ENCODE results near the gene MOV10. TPM values are rescaled to one million over a fixed set of nuclear protein-coding genes. Genes with fewer than 3 reads are reported as not detected.

MOV10 gene
- polyA plus RNA-seq, 1 donor (not counting 4 experiments of a cell fraction or from before 2014, with no cell fraction given): 28.6 TPM

- H4K20me1 ChIP-seq (ENCODE audit: control insufficient read depth, extremely low read depth, insufficient read depth, low read length): no peaks in the 10 kb centered on the region
- peaks cover 6% of the 10 kb centered on the region for H3K27me3 ChIP-seq (ENCODE audit: control insufficient read depth, extremely low read depth, insufficient read depth, low read length)
- no peaks in the 10 kb centered on the region for H3K36me3 ChIP-seq (ENCODE audit: control insufficient read depth in 2 of 2, extremely low read depth in 1 of 2, insufficient read depth in 2 of 2, low read length in 2 of 2)
- H3K9me3 ChIP-seq (ENCODE audit: control insufficient read depth, low read depth, low read length): no peaks in the 10 kb centered on the region
- no peak overlapping the region for H3K27ac ChIP-seq (ENCODE audit: control insufficient read depth, insufficient read depth, low read length)
- no peak overlapping the region for H3K4me3 ChIP-seq (ENCODE audit: control insufficient read depth in 2 of 3, extremely low read depth in 1 of 3, insufficient read depth in 2 of 3, low read depth in 1 of 3, low read length in 3 of 3)
- H3K9ac ChIP-seq (ENCODE audit: control insufficient read depth, extremely low read depth, insufficient read depth, low read length): no peak overlapping the region
- no peaks in the 10 kb centered on the region for H3K4me1 ChIP-seq (ENCODE audit: control insufficient read depth, extremely low read depth, insufficient read depth, low read length)
- DNase-seq (ENCODE audit: low read depth, low spot score): no peak
- dilution Hi-C loops (cut with MboI; ENCODE audit: extremely low pct_ligation_motif_present, low sequenced_read_pairs): no loop called here
- H3K4me2 ChIP-seq (ENCODE audit: control insufficient read depth, extremely low read depth, insufficient read depth, low read depth, low read length): no peak overlapping the region
- H3K9me1 ChIP-seq (ENCODE audit: control insufficient read depth, extremely low read depth, insufficient read depth, low read length): no peaks in the 10 kb centered on the region
- no peak overlapping the region for H2AFZ ChIP-seq (ENCODE audit: control insufficient read depth, low read length)
- FAIRE-seq: no peak
- TF ChIP-seq EZH2 (IDR thresholded peaks at IDR 0.05; ENCODE audit: low read length) (no peak), CTCF (optimal IDR thresholded peaks at IDR 0.05 in 1 of 3, IDR thresholded peaks at IDR 0.05 in 1 of 3, conservative IDR thresholded peaks at IDR 0.05 in 1 of 3; ENCODE audit: extremely low read depth in 1 of 3, insufficient read depth in 2 of 3, low read length in 3 of 3) (no peak)
- H3K79me2 ChIP-seq (ENCODE audit: control insufficient read depth, insufficient read depth, low read length): no peaks in the 10 kb centered on the region
Measured at GRCh38 chr1:112748396-112748795, 73.9 kb downstream of the MOV10 start.

Small RNAs within 50 kb of the gene (small RNA-seq; reads per million reads assigned to genes)
- gene RNU7-70P (ENCODE audit: insufficient read length in 3 of 3, low read depth in 3 of 3, low replicate concordance in 1 of 3): 0 reads per million in 3 experiments

Other genes starting within 250 kb of the MOV10 start
- 0.37 to 0.51 TPM (median 0.49 TPM) in 3 replicates for gene WNT2B, start 165.7 kb upstream of the MOV10 start, polyA plus RNA-seq
- gene ST7L, start 55.5 kb upstream of the MOV10 start, polyA plus RNA-seq: 7.7 to 13.4 TPM (median 10.3 TPM) in 3 replicates
- 151 to 239 TPM (median 221 TPM) in 3 replicates for gene CAPZA1, start 54.8 kb upstream of the MOV10 start, polyA plus RNA-seq
- 639 to 942 TPM (median 813 TPM) in 3 replicates for gene RHOC, start 32.5 kb downstream of the MOV10 start, polyA plus RNA-seq
- gene PPM1J, start 40.7 kb downstream of the MOV10 start, polyA plus RNA-seq: 7.7 to 14.2 TPM (median 7.7 TPM) in 3 replicates